ENCODE data around the gene TGFBR2.
"Not testable (repeated sequence)": the region's sequence is repeated elsewhere in the genome, so short reads cannot be mapped to it uniquely, and the experiment has no call there.

The TGFBR2 gene

GRCh38 chr3:30667280-30667651 lies 60.9 kb downstream of the TGFBR2 start:
- Histone ChIP-seq H3K27ac (ENCODE audit: low read length) (no peak overlapping the region), H3K4me3 (ENCODE audit: low read length in 2 of 2) (no peak overlapping the region), H3K9ac (ENCODE audit: low read length in 2 of 2) (no peak overlapping the region), H3K36me3 (ENCODE audit: control insufficient read depth in 2 of 2, insufficient read depth in 2 of 2, low read length in 2 of 2) (peaks cover 13 to 18% of the 10 kb centered on the region in 2 donors), H3K9me3 (ENCODE audit: control insufficient read depth in 2 of 2, low read length in 2 of 2) (no peaks in the 10 kb centered on the region), H3K4me1 (ENCODE audit: control insufficient read depth, insufficient read depth, low read length) (peaks cover under 1% of the 10 kb centered on the region), H3K27me3 (ENCODE audit: control insufficient read depth in 1 of 2, insufficient read depth in 2 of 2, low read length in 2 of 2) (no peaks in the 10 kb centered on the region)

- H3K4me1 ChIP-seq (ENCODE audit: control insufficient read depth, insufficient read depth, low read length): peaks cover 7% of the 10 kb centered on the region
Measured at GRCh38 chr3:30668051-30668609, 61.7 kb downstream of the TGFBR2 start.

GRCh38 chr3:30669360-30669934 lies 63.0 kb downstream of the TGFBR2 start:
- peaks cover 23 to 35% of the 10 kb centered on the region in 2 donors for H3K36me3 ChIP-seq (ENCODE audit: control insufficient read depth in 2 of 2, insufficient read depth in 2 of 2, low read length in 2 of 2)
- H3K27me3 ChIP-seq (ENCODE audit: control insufficient read depth in 1 of 2, insufficient read depth in 2 of 2, low read length in 2 of 2); H3K9me3 ChIP-seq (ENCODE audit: control insufficient read depth in 2 of 2, low read length in 2 of 2); H3K9ac ChIP-seq (ENCODE audit: low read length in 2 of 2); H3K4me1 ChIP-seq (ENCODE audit: control insufficient read depth, insufficient read depth, low read length); H3K27ac ChIP-seq (ENCODE audit: low read length); H3K4me3 ChIP-seq (ENCODE audit: low read length in 2 of 2): not testable (repeated sequence)

More at GRCh38 chr3:30668051-30668609, 61.7 kb downstream of the TGFBR2 start:
- Histone ChIP-seq H3K36me3 (ENCODE audit: control insufficient read depth in 2 of 2, insufficient read depth in 2 of 2, low read length in 2 of 2) (peaks cover 20 to 26% of the 10 kb centered on the region in 2 donors), H3K9me3 (ENCODE audit: control insufficient read depth in 2 of 2, low read length in 2 of 2) (no peaks in the 10 kb centered on the region), H3K4me3 (ENCODE audit: low read length in 2 of 2) (no peak overlapping the region), H3K27me3 (ENCODE audit: control insufficient read depth in 1 of 2, insufficient read depth in 2 of 2, low read length in 2 of 2) (no peaks in the 10 kb centered on the region), H3K9ac (ENCODE audit: low read length in 2 of 2) (no peak overlapping the region), H3K27ac (ENCODE audit: low read length) (no peak overlapping the region)

- H3K9me3 ChIP-seq (ENCODE audit: control insufficient read depth in 2 of 2, low read length in 2 of 2): no peaks in the 10 kb centered on the region
- H3K36me3 ChIP-seq (ENCODE audit: control insufficient read depth in 2 of 2, insufficient read depth in 2 of 2, low read length in 2 of 2): peaks cover 30 to 43% of the 10 kb centered on the region in 2 donors
- H3K27ac ChIP-seq (ENCODE audit: low read length): no peak overlapping the region
- H3K9ac ChIP-seq (ENCODE audit: low read length in 2 of 2): no peak overlapping the region
- peaks cover 7% of the 10 kb centered on the region for H3K4me1 ChIP-seq (ENCODE audit: control insufficient read depth, insufficient read depth, low read length)
- H3K4me3 ChIP-seq (ENCODE audit: low read length in 2 of 2): no peak overlapping the region
- no peaks in the 10 kb centered on the region for H3K27me3 ChIP-seq (ENCODE audit: control insufficient read depth in 1 of 2, insufficient read depth in 2 of 2, low read length in 2 of 2)
Measured at GRCh38 chr3:30670292-30670691, 63.9 kb downstream of the TGFBR2 start.

GRCh38 chr3:30671527-30672286 lies 65.3 kb downstream of the TGFBR2 start:
- Histone ChIP-seq H3K36me3 (ENCODE audit: control insufficient read depth in 2 of 2, insufficient read depth in 2 of 2, low read length in 2 of 2) (peaks cover 31 to 49% of the 10 kb centered on the region in 2 donors), H3K4me3 (ENCODE audit: low read length in 2 of 2) (no peak overlapping the region), H3K27me3 (ENCODE audit: control insufficient read depth in 1 of 2, insufficient read depth in 2 of 2, low read length in 2 of 2) (no peaks in the 10 kb centered on the region), H3K27ac (ENCODE audit: low read length) (no peak overlapping the region), H3K9ac (ENCODE audit: low read length in 2 of 2) (no peak overlapping the region), H3K4me1 (ENCODE audit: control insufficient read depth, insufficient read depth, low read length) (peaks cover 7% of the 10 kb centered on the region), H3K9me3 (ENCODE audit: control insufficient read depth in 2 of 2, low read length in 2 of 2) (no peaks in the 10 kb centered on the region)

- Histone ChIP-seq H3K27me3 (ENCODE audit: control insufficient read depth in 1 of 2, insufficient read depth in 2 of 2, low read length in 2 of 2) (no peaks in the 10 kb centered on the region), H3K27ac (ENCODE audit: low read length) (peak overlapping the region; percentile 13), H3K36me3 (ENCODE audit: control insufficient read depth in 2 of 2, insufficient read depth in 2 of 2, low read length in 2 of 2) (peaks cover 31 to 49% of the 10 kb centered on the region in 2 donors), H3K9me3 (ENCODE audit: control insufficient read depth in 2 of 2, low read length in 2 of 2) (no peaks in the 10 kb centered on the region), H3K4me1 (ENCODE audit: control insufficient read depth, insufficient read depth, low read length) (peaks cover 7% of the 10 kb centered on the region), H3K9ac (ENCODE audit: low read length in 2 of 2) (no peak overlapping the region), H3K4me3 (ENCODE audit: low read length in 2 of 2) (no peak overlapping the region)
Measured at GRCh38 chr3:30672287-30672735, 65.9 kb downstream of the TGFBR2 start.

- Histone ChIP-seq H3K9me3 (ENCODE audit: control insufficient read depth in 2 of 2, low read length in 2 of 2) (no peaks in the 10 kb centered on the region), H3K4me3 (ENCODE audit: low read length in 2 of 2) (no peak overlapping the region), H3K36me3 (ENCODE audit: control insufficient read depth in 2 of 2, insufficient read depth in 2 of 2, low read length in 2 of 2) (peaks cover 32 to 52% of the 10 kb centered on the region in 2 donors), H3K27me3 (ENCODE audit: control insufficient read depth in 1 of 2, insufficient read depth in 2 of 2, low read length in 2 of 2) (no peaks in the 10 kb centered on the region), H3K27ac (ENCODE audit: low read length) (peak overlapping the region; percentile 13), H3K9ac (ENCODE audit: low read length in 2 of 2) (no peak overlapping the region), H3K4me1 (ENCODE audit: control insufficient read depth, insufficient read depth, low read length) (peaks cover 7% of the 10 kb centered on the region)
Measured at GRCh38 chr3:30672959-30673358, 66.6 kb downstream of the TGFBR2 start.

- Histone ChIP-seq H3K27me3 (ENCODE audit: control insufficient read depth in 1 of 2, insufficient read depth in 2 of 2, low read length in 2 of 2) (no peaks in the 10 kb centered on the region), H3K9ac (ENCODE audit: low read length in 2 of 2) (no peak overlapping the region), H3K9me3 (ENCODE audit: control insufficient read depth in 2 of 2, low read length in 2 of 2) (no peaks in the 10 kb centered on the region), H3K27ac (ENCODE audit: low read length) (peak overlapping the region; percentile 13), H3K4me3 (ENCODE audit: low read length in 2 of 2) (no peak overlapping the region), H3K4me1 (ENCODE audit: control insufficient read depth, insufficient read depth, low read length) (peaks cover 7% of the 10 kb centered on the region), H3K36me3 (ENCODE audit: control insufficient read depth in 2 of 2, insufficient read depth in 2 of 2, low read length in 2 of 2) (peaks cover 34 to 52% of the 10 kb centered on the region in 2 donors)
Measured at GRCh38 chr3:30673425-30674341, 67.3 kb downstream of the TGFBR2 start.

- Histone ChIP-seq H3K9ac (ENCODE audit: low read length in 2 of 2) (no peak overlapping the region), H3K4me1 (ENCODE audit: control insufficient read depth, insufficient read depth, low read length) (peaks cover 7% of the 10 kb centered on the region), H3K27me3 (ENCODE audit: control insufficient read depth in 1 of 2, insufficient read depth in 2 of 2, low read length in 2 of 2) (no peaks in the 10 kb centered on the region), H3K36me3 (ENCODE audit: control insufficient read depth in 2 of 2, insufficient read depth in 2 of 2, low read length in 2 of 2) (peaks cover 40 to 57% of the 10 kb centered on the region in 2 donors), H3K9me3 (ENCODE audit: control insufficient read depth in 2 of 2, low read length in 2 of 2) (no peaks in the 10 kb centered on the region), H3K27ac (ENCODE audit: low read length) (no peak overlapping the region), H3K4me3 (ENCODE audit: low read length in 2 of 2) (no peak overlapping the region)
Measured at GRCh38 chr3:30675006-30675405, 68.6 kb downstream of the TGFBR2 start.

GRCh38 chr3:30675774-30676173 lies 69.4 kb downstream of the TGFBR2 start:
- H3K4me3 ChIP-seq (ENCODE audit: low read length in 2 of 2): no peak overlapping the region
- no peaks in the 10 kb centered on the region for H3K27me3 ChIP-seq (ENCODE audit: control insufficient read depth in 1 of 2, insufficient read depth in 2 of 2, low read length in 2 of 2)
- peaks cover 7% of the 10 kb centered on the region for H3K4me1 ChIP-seq (ENCODE audit: control insufficient read depth, insufficient read depth, low read length)
- H3K9ac ChIP-seq (ENCODE audit: low read length in 2 of 2): no peak overlapping the region
- no peaks in the 10 kb centered on the region for H3K9me3 ChIP-seq (ENCODE audit: control insufficient read depth in 2 of 2, low read length in 2 of 2)
- H3K27ac ChIP-seq (ENCODE audit: low read length): no peak overlapping the region
- peaks cover 41 to 54% of the 10 kb centered on the region in 2 donors for H3K36me3 ChIP-seq (ENCODE audit: control insufficient read depth in 2 of 2, insufficient read depth in 2 of 2, low read length in 2 of 2)

Data from stomach smooth muscle (tissue), 2 donors.